ENCODE data around the gene NUB1.

The NUB1 gene

DNA sequence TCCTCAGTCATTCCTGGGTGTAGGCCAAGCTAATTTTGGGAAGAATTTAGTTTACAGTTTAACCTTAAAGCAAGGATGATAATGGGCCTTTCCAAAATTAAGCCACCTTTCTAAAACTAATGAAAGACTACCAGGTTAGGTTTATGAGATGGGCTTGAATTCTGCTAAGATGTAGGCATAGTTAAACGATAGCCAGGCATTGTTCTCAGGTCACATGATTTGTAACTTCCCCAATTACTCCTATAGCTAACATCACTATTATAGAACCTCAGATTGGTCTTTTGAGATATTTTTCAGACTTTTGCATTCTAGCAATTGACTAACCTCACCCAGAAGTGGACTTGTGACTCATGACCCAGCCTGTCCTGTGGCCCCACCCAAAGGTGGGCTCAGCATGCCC is 7.0 kb upstream of the NUB1 start:
- no peak overlapping the region for H3K4me3 ChIP-seq (ENCODE audit: control insufficient read depth, low read depth, low read length)
- no peak for TF ChIP-seq CTCF (IDR thresholded peaks at IDR 0.05; ENCODE audit: control insufficient read depth, insufficient read depth, low read depth, low read length, missing control alignments)
- no peak for DNase-seq (ENCODE audit: low read depth)

DNA sequence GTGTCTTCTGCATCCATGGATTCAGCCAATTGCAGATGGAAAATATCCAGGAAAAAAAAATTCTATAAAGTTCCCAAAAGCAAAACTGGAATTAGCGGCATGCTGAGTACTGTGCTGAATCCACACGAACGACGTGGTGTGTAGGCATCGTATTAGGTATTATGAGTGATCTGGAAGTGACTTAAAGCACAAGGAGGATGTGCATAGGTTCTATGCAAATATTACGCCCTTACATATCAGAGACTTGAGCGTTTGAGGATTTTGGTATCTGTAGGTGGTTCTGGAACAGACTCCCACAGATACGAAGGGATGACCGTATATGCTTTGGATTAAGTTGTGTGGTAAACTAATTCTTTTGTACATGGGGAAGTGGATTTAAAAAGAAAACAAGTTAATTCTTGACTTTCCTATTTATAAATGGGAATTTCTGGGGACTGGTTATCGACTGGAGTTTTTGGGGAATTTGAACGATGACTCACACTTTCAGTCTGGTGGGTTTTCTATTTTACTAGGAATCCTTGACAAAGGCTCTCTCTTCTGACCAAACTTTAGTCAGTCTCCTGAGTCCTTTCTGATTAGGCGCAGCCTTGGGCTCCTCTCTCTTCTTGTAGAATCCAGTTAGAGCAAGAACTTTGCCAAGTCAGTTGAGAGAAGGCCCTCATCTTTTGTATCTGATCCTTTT is 5.4 kb upstream of the NUB1 start:
- TF ChIP-seq CTCF (IDR thresholded peaks at IDR 0.05; ENCODE audit: control insufficient read depth, insufficient read depth, low read depth, low read length, missing control alignments): no peak
- DNase-seq (ENCODE audit: low read depth): no peak
- H3K4me3 ChIP-seq (ENCODE audit: control insufficient read depth, low read depth, low read length): no peak overlapping the region

- DNase-seq (ENCODE audit: low read depth): no peak
- TF ChIP-seq CTCF (IDR thresholded peaks at IDR 0.05; ENCODE audit: control insufficient read depth, insufficient read depth, low read depth, low read length, missing control alignments): no peak
- H3K4me3 ChIP-seq (ENCODE audit: control insufficient read depth, low read depth, low read length): no peak overlapping the region
Measured at GRCh38 chr7:151337346-151337745, 4.3 kb upstream of the NUB1 start.

- no peak overlapping the region for H3K4me3 ChIP-seq (ENCODE audit: control insufficient read depth, low read depth, low read length)
- TF ChIP-seq CTCF (IDR thresholded peaks at IDR 0.05; ENCODE audit: control insufficient read depth, insufficient read depth, low read depth, low read length, missing control alignments): no peak
- DNase-seq (ENCODE audit: low read depth): no peak
Measured at GRCh38 chr7:151338809-151339208, 2.8 kb upstream of the NUB1 start.

DNA sequence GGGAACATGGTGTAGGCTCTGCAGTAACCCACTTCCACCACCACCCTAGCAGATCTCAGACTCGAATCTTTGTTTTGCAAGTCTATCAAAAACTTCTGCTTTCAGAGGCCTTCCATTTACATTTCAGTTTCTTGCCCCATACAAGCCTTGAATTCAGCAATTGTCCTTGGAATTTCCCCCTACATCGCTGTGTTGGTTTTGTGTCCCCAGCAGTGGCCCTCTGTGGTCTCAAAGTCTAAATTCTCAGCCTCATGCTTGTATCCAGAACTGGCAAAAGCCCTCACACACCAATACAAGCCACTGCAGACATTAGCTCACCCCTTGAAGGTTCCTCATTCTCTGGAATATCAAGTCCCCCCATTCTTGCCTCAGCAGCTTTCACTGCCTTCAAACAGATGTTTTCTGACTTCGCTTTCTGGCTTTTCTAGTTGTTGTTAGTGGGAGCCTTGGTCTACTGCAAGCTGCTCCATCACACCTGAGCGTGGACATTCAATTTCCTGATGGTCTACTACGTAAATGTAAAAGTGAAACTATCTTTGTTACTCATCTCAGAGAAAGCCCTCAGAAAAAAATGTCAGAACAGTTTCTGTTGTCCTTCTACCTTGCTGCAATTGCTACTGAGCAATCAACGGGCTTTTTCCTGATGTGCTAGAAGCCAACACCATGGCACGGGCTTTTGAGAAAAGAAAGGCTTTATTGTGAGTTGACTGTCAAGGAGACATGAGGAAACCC is 1.8 kb upstream of the NUB1 start:
- DNase-seq (ENCODE audit: low read depth): no peak
- H3K4me3 ChIP-seq (ENCODE audit: control insufficient read depth, low read depth, low read length): no peak overlapping the region
- TF ChIP-seq CTCF (IDR thresholded peaks at IDR 0.05; ENCODE audit: control insufficient read depth, insufficient read depth, low read depth, low read length, missing control alignments): no peak

- DNase-seq (ENCODE audit: low read depth): no peak
- no peak for TF ChIP-seq CTCF (IDR thresholded peaks at IDR 0.05; ENCODE audit: control insufficient read depth, insufficient read depth, low read depth, low read length, missing control alignments)
- H3K4me3 ChIP-seq (ENCODE audit: control insufficient read depth, low read depth, low read length): peak overlapping the region; percentile 35
Measured at GRCh38 chr7:151340794-151341356, 737 bp upstream of the NUB1 start.

Measured in AG09309 (cell line).